HFF-Myc (cell line): Measurements from ENCODE around the gene PAFAH1B1.

ENCODE experiments used
- DNase-seq: peaks from one replicate; pipeline ENCODE4 v3.0.0-alpha.2; 2011; ENCODE audit warnings: low read depth; ENCODE audit errors: extremely low read depth
- H3K4me3 ChIP-seq: replicated peaks from 2 replicates; pipeline ENCODE4 v1.5.1; 2011; ENCODE audit warnings: low read depth, mild to moderate bottlenecking, control low read depth, low read length
- CTCF ChIP-seq: IDR thresholded peaks from 2 replicates; pipeline ENCODE4 v1.5.1; 2012; ENCODE audit warnings: mild to moderate bottlenecking, low read depth, low read length, control low read depth; ENCODE audit errors: missing control alignments

PAFAH1B1 gene

GRCh38 chr17:2683912-2684311 lies 90.5 kb downstream of the PAFAH1B1 start:
- TF ChIP-seq CTCF = no peak
- no peak for DNase-seq
- no peak overlapping the region for H3K4me3 ChIP-seq

DNA sequence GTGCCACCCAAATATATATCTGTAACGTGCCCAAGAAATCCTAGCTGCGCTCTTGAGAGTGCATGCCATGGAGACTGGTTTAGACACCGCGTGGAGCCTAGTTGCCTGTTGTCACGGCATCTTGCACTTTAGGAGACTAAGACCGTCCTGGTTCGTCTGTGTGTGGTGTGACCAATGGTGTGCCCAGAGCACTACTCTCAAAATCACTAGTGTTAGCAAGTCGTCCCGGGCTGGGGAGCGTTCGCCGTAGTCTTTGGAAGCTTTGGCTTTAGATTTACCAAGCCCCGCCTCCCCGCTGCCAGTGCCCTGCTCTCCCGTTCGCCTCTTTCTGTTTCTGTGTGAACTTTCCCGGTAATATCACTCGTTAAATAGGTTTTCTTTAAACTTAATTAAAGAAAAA lies 91.1 kb downstream of the PAFAH1B1 start:
- H3K4me3 ChIP-seq = no peak overlapping the region
- TF ChIP-seq CTCF = no peak

DNA sequence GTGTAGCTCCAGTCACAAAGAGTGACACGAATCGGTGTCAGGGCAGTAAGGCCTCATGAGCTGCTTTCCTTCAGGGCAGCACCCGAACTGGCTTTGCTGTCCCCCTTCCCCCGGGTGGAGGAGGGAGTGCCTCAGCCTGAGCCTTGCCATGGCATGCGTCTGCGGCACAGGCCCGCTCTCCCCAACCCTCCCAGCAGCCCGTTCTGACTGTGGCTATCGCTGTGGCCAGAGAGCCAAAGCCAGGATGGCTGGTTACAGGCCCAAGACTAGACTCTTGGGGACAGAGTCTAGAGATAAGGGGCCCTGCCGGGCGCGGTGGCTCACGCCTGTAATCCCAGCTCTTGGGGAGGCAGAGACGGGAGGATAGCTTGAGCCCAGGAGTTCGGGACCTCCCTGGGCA lies 92.2 kb downstream of the PAFAH1B1 start:
- no peak for TF ChIP-seq CTCF
- H3K4me3 ChIP-seq = no peak overlapping the region
- no peak for DNase-seq

More for the DNA sequence above, 91.1 kb downstream of the PAFAH1B1 start:
- DNase-seq = no peak

DNA sequence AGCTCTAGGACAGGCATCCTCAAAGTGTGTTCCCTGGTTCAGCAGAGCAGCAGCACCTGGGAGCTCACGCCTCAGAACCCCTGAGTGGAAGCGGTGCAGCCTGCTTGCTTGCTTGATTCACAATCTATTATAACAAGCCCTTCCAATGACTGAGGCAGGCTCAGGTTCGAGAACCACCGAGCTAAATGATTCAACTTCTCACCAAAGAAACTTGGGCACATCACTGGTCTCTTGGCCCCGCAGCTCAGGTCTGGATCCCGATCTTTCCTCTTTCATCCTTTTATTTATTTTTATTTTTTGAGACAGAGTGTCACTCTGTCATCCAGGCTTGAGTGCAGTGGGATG lies 93.6 kb downstream of the PAFAH1B1 start:
- DNase-seq = no peak
- no peak for TF ChIP-seq CTCF

GRCh38 chr17:2688351-2689342 lies 95.2 kb downstream of the PAFAH1B1 start:
- no peak for TF ChIP-seq CTCF
- no peak for DNase-seq
- H3K4me3 ChIP-seq = no peak overlapping the region

More for the DNA sequence above, 93.6 kb downstream of the PAFAH1B1 start:
- H3K4me3 ChIP-seq = no peak overlapping the region

- no peak for TF ChIP-seq CTCF
- H3K4me3 ChIP-seq = no peak overlapping the region
- DNase-seq = no peak
These were observed 96.1 kb downstream of the PAFAH1B1 start for GRCh38 chr17:2689411-2690164.
